HepG2 (cell line): ENCODE data around the gene EEIG1. TPM values are rescaled to one million over a fixed set of nuclear protein-coding genes. Genes with fewer than 3 reads are reported as not detected.

Source experiments
- ATAC-seq: fragments of 200-7000 bp; cut with Tn5 transposase; 3 replicates; pipeline ENCODE4 v1.9.1; 2020; ENCODE audit warnings: mild to moderate bottlenecking, moderate library complexity
- BruUV-seq: library from RNA; stranded (reverse); fragments of 400-500 nt; replicated peaks from 2 replicates; lab custom pipeline; 2021; lab: Mats Ljungman, UMichigan
- CTCF ChIA-PET: fragments of 300-600 bp; formaldehyde crosslinking; extraction: SDS; loops from one replicate; lab custom pipeline; 2021; ENCODE audit warnings: low total read pairs, inconsistent platforms, low intra/inter-chr PET ratio; lab: Yijun Ruan, JAX
- POLR2A ChIA-PET: fragments of 350-600 bp; sonication (Branson Sonifier 250); formaldehyde crosslinking; loops from one replicate; lab custom pipeline; 2020; ENCODE audit warnings: antibody characterized with exemption, inconsistent platforms; lab: Yijun Ruan, JAX
- DNase-seq: peaks from one replicate; pipeline ENCODE4 v3.0.0-alpha.2; 2015; ENCODE audit warnings: low spot score
- FAIRE-seq: peaks from 3 replicates; lab custom pipeline; 2011; peaks lifted over from hg19 to GRCh38; lab: Jason Lieb, UNC
- H2AFZ ChIP-seq: one replicate; pipeline ENCODE4 v1.6.1; 2011; ENCODE audit warnings: low read length, inconsistent platforms
- H3K27ac ChIP-seq: fragments of 300-600 bp; 3 replicates; pipeline ENCODE4 v1.8.0; 2011; ENCODE audit warnings: mixed run types, mild to moderate bottlenecking, mixed read lengths, low read length, inconsistent platforms; ENCODE audit not compliant: insufficient read depth; ENCODE audit errors: extremely low read length
- H3K27me3 ChIP-seq, 2 experiments: fragments of 200-600 bp in 1 of 2; 2 replicates in 1 of 2; 3 replicates in 1 of 2; pipeline versions ENCODE4 v1.6.0 to v1.8.0; 2011; ENCODE audit warnings: low read length in 2 of 2, mild to moderate bottlenecking in 2 of 2, moderate library complexity in 2 of 2, inconsistent platforms in 1 of 2; ENCODE audit not compliant: insufficient read depth in 2 of 2, control insufficient read depth in 1 of 2
- H3K36me3 ChIP-seq, 2 experiments: fragments of 200-600 bp in 1 of 2; replicated peaks in 1 of 2; 2 replicates in 1 of 2; 3 replicates in 1 of 2; pipeline versions ENCODE4 v1.5.1 to v1.8.0; 2011; ENCODE audit warnings: low read length in 2 of 2, inconsistent platforms in 1 of 2; ENCODE audit not compliant: insufficient read depth in 2 of 2, control insufficient read depth in 1 of 2
- H3K4me1 ChIP-seq: 2 replicates; pipeline ENCODE4 v1.5.1; 2012; ENCODE audit warnings: low read length, inconsistent platforms; ENCODE audit not compliant: insufficient read depth
- H3K4me2 ChIP-seq: 2 replicates; pipeline ENCODE4 v1.6.0; 2011; ENCODE audit warnings: low read depth, low read length, inconsistent platforms
- H3K4me3 ChIP-seq, 3 experiments: fragments of 200-600 bp in 1 of 3; sonication (generic), shearing (Covaris generic) in 1 of 3; replicated peaks in 1 of 3; 2 replicates each; pipeline ENCODE4 v1.5.1; 2011 to 2016; ENCODE audit warnings: low read length in 3 of 3, inconsistent platforms in 2 of 3, low read depth in 2 of 3, mild to moderate bottlenecking in 2 of 3, control low read depth in 1 of 3, mixed read lengths in 1 of 3; ENCODE audit not compliant: insufficient read depth in 1 of 3
- H3K79me2 ChIP-seq: one replicate; pipeline ENCODE4 v1.6.1; 2011; ENCODE audit warnings: low read length, inconsistent platforms; ENCODE audit not compliant: insufficient read depth
- H3K9ac ChIP-seq: 2 replicates; pipeline ENCODE4 v1.6.0; 2011; ENCODE audit warnings: mild to moderate bottlenecking, low read depth, low read length, inconsistent platforms; ENCODE audit not compliant: insufficient read depth
- H3K9me3 ChIP-seq: 2 replicates; pipeline ENCODE4 v1.5.1; 2012; ENCODE audit warnings: mild to moderate bottlenecking, low read length
- H4K20me1 ChIP-seq: 2 replicates; pipeline ENCODE4 v1.6.0; 2011; ENCODE audit warnings: inconsistent platforms, mild to moderate bottlenecking, low read length, moderate library complexity; ENCODE audit not compliant: insufficient read depth
- FOSL2 ChIP-seq: sonication (generic); formaldehyde crosslinking; IDR thresholded peaks from 2 replicates; pipeline ENCODE4 v1.4.0; 2020; ENCODE audit warnings: missing genetic modification reagents
- KDM1A ChIP-seq: IDR thresholded peaks from 2 replicates; pipeline ENCODE4 v1.6.1; 2016; ENCODE audit warnings: missing compliant biosample characterization
- STAG1 ChIP-seq: sonication (generic); formaldehyde crosslinking; IDR thresholded peaks from 2 replicates; pipeline ENCODE4 v1.4.0; 2020; ENCODE audit warnings: missing genetic modification reagents
- TFDP2 ChIP-seq: sonication (generic); formaldehyde crosslinking; IDR thresholded peaks from 2 replicates; pipeline ENCODE4 v1.4.0; 2020; ENCODE audit warnings: missing genetic modification reagents
- TGIF2 ChIP-seq: IDR thresholded peaks from 2 replicates; pipeline ENCODE4 v1.6.1; 2016; ENCODE audit warnings: control low read depth, missing compliant biosample characterization
- ZNF614 ChIP-seq: IDR thresholded peaks from 2 replicates; pipeline ENCODE4 v1.6.1; 2018; ENCODE audit warnings: missing biosample characterization, missing genetic modification reagents, inconsistent platforms, borderline replicate concordance
- ZNF724P ChIP-seq: sonication (generic); formaldehyde crosslinking; IDR thresholded peaks from 2 replicates; pipeline ENCODE4 v1.8.0; 2022; ENCODE audit warnings: missing genetic modification reagents, borderline replicate concordance
- WGBS: methylation state at CpG from one replicate; pipeline ENCODE4 v1.1.6; 2017; ENCODE audit warnings: low lambda C conversion rate; 5-methylcytosine and 5-hydroxymethylcytosine counted together
- in situ Hi-C: cut with HindIII; loops from 2 replicates; pipeline ENCODE4 v1.10.0; 2017; ENCODE audit warnings: low pct_unique_long_range_greater_than_20kb; ENCODE audit not compliant: extremely low pct_ligation_motif_present
- intact Hi-C: fragments of 100-400 bp; cut with micrococcal nuclease; formaldehyde crosslinking; loops from one replicate; pipeline ENCODE4 v1.10.0; 2022; ENCODE audit not compliant: unreplicated experiment
- polyA plus RNA-seq, 8 experiments: library from polyadenylated mRNA; depleted of rRNA in 3 of 8; stranded (reverse) in 7 of 8; unstranded in 1 of 8; fragments of >200 nt; fragmentation: Illumina TruSeq in 4 of 8; extraction: Trizol in 4 of 8; gene quantifications; 2 replicates each; pipeline versions ENCODE4 v1.2.1 to v1.2.3, GENCODE V29; 2011 to 2016; ENCODE audit warnings: low read depth in 4 of 8, missing spikeins in 1 of 8, mixed read lengths in 1 of 8; ENCODE audit not compliant: insufficient read depth in 1 of 8
- total RNA-seq, 5 experiments: library from RNA; depleted of rRNA; stranded (reverse); fragments of >200 nt; fragmentation: Illumina TruSeq; extraction: Trizol; gene quantifications; 2 replicates each; pipeline ENCODE4 v1.2.3, GENCODE V29; 2016; ENCODE audit warnings: low read depth in 1 of 5
- TF ChIP-seq, protein P1 (sequence below): sonication (generic); formaldehyde crosslinking; IDR thresholded peaks from 2 replicates; pipeline ENCODE4 v1.4.0; 2020; ENCODE audit warnings: mild to moderate bottlenecking, low read depth, missing genetic modification reagents
- TF ChIP-seq, protein P2 (sequence below): sonication (generic); formaldehyde crosslinking; IDR thresholded peaks from 2 replicates; pipeline ENCODE4 v1.5.0; 2020; ENCODE audit warnings: missing genetic modification reagents, mild to moderate bottlenecking, borderline replicate concordance

The EEIG1 gene
- total and polyA plus RNA-seq, 2 of the 13 experiments (the other 11 are each of a cell fraction or from before 2014, with no cell fraction given), result 16.6 to 25.2 TPM

DNA sequence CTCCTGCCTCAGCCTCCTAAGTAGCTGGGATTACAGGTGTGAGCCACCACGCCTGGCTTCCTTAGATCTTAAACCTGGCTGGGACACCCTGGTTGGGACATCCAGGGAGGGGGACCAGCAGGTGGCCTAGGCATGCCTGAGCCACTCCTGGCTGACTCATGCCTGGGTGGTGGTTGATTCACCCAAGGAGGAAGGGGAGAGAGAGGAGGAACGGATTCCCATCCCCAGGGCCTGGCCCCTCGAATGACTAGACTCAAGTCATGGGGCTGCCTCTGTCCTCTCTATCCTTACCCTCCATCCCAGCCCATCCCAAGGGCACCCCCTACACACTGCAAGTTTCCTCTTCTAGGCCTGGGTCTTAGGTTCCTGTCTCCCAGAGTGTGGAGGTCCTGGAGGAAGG, 12.7 kb downstream of the EEIG1 start:
- H4K20me1 ChIP-seq, result no peaks in the 10 kb centered on the region
- H3K4me1 ChIP-seq, result peaks cover 68% of the 10 kb centered on the region
- intact Hi-C loops, result no loop called here
- in situ Hi-C loops, result no loop called here
- H3K9me3 ChIP-seq, result no peaks in the 10 kb centered on the region
- no peak overlapping the region for H3K27ac ChIP-seq
- H3K9ac ChIP-seq, result no peak overlapping the region
- BruUV-seq, result no TSS peak
- peaks cover 1 to 5% of the 10 kb centered on the region in 2 experiments; a peak in 2 of 5 replicates for H3K36me3 ChIP-seq
- no peak overlapping the region for H3K4me3 ChIP-seq
- H2AFZ ChIP-seq, result no peak overlapping the region
- no peak for DNase-seq
- H3K79me2 ChIP-seq, result peaks cover 91% of the 10 kb centered on the region
- WGBS, result 88% methylated on average over 3 of the region's 3 CpGs
- TF ChIP-seq, protein P1, sequence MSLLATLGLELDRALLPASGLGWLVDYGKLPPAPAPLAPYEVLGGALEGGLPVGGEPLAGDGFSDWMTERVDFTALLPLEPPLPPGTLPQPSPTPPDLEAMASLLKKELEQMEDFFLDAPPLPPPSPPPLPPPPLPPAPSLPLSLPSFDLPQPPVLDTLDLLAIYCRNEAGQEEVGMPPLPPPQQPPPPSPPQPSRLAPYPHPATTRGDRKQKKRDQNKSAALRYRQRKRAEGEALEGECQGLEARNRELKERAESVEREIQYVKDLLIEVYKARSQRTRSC (CRISPR knock-in tag), result no peak
- TF ChIP-seq STAG1 (CRISPR knock-in tag), result peak; percentile 13; the same call in 1 of the 2 replicates
- TF ChIP-seq ZNF614 (CRISPR knock-in tag), result no peak
- TF ChIP-seq TFDP2 (CRISPR knock-in tag), result no peak
- TF ChIP-seq FOSL2 (CRISPR knock-in tag), result peak; percentile 90
- no peak for TF ChIP-seq TGIF2 (CRISPR knock-in tag)
- TF ChIP-seq, protein P2, sequence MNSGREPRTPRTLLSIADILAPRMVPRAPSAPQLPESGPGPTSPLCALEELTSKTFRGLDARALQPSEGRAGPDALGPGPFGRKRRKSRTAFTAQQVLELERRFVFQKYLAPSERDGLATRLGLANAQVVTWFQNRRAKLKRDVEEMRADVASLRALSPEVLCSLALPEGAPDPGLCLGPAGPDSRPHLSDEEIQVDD (CRISPR knock-in tag), result no peak
- no peak for TF ChIP-seq KDM1A
- TF ChIP-seq ZNF724P (CRISPR knock-in tag), result no peak
- TF ChIP-seq, all 625 proteins: peak for 2
- ChIA-PET CTCF (interaction anchor here (0.7 kb wide), 1 partner anchor 67 kb away, joined by 4 read pairs; no protein-coding TSS in a partner anchor), POLR2A (interaction anchor here (0.7 kb wide), 1 partner anchor 21 kb away, joined by 3 read pairs; no protein-coding TSS in a partner anchor)
- ATAC-seq, result no peak; the same call in 2 of the 3 replicates
- Histone ChIP-seq H3K4me2 (no peak overlapping the region), H3K27me3 (no peaks in the 10 kb centered on the region)
- FAIRE-seq, result no peak
